K562 (cell line): ENCODE measurements around the gene NRXN2.

Experiments used
- AFF4 ChIP-seq: sonication (generic); formaldehyde crosslinking; IDR thresholded peaks from 2 replicates; pipeline ENCODE4 v1.8.0; 2023; ENCODE audit warnings: mild to moderate bottlenecking, missing genetic modification reagents
- CTCF ChIP-seq, 3 experiments: IDR thresholded peaks in 2 of 3; conservative IDR thresholded peaks in 1 of 3; 2 replicates each; pipeline ENCODE4 v1.5.1; 2011 to 2012; ENCODE audit warnings: low read length in 3 of 3, mild to moderate bottlenecking in 3 of 3, control low read depth in 2 of 3, improper control_type of control experiment in 1 of 3, inconsistent platforms in 1 of 3, low read depth in 1 of 3, mixed read lengths in 1 of 3, moderate library complexity in 1 of 3; ENCODE audit not compliant: insufficient read depth in 2 of 3
- EZH2 ChIP-seq: IDR thresholded peaks from 2 replicates; pipeline ENCODE4 v1.6.1; 2012; ENCODE audit warnings: low read depth, mild to moderate bottlenecking, inconsistent platforms, low read length, borderline replicate concordance
- GTF2B ChIP-seq: IDR thresholded peaks from 2 replicates; pipeline ENCODE4 v1.6.1; 2011; ENCODE audit not compliant: insufficient read length; ENCODE audit errors: extremely low read depth
- HBP1 ChIP-seq: fragments of 450-650 bp; formaldehyde crosslinking; IDR thresholded peaks from 2 replicates; pipeline ENCODE4 v1.4.0; 2022; ENCODE audit warnings: missing genetic modification characterization
- IRF1 ChIP-seq: sonication (generic); formaldehyde crosslinking; IDR thresholded peaks from 2 replicates; pipeline ENCODE4 v1.8.0; 2022; ENCODE audit warnings: missing genetic modification reagents, mild to moderate bottlenecking, borderline replicate concordance
- POLR2A ChIP-seq: fragments of 450-650 bp; conservative IDR thresholded peaks from 2 replicates; pipeline ENCODE4 v1.6.1; 2016
- SRSF3 ChIP-seq: fragments of 200-400 bp; formaldehyde crosslinking; IDR thresholded peaks from 2 replicates; pipeline ENCODE4 v1.6.1; 2016; ENCODE audit warnings: mild to moderate bottlenecking, low read length, moderate library complexity; ENCODE audit not compliant: insufficient read depth
- TAF15 ChIP-seq: fragments of 200-400 bp; formaldehyde crosslinking; IDR thresholded peaks from 2 replicates; pipeline ENCODE4 v1.6.1; 2017; ENCODE audit warnings: mild to moderate bottlenecking, low read depth, low read length, moderate library complexity
- ZZZ3 ChIP-seq: fragments of 450-650 bp; IDR thresholded peaks from 2 replicates; pipeline ENCODE4 v1.6.1; 2016; ENCODE audit warnings: antibody characterized with exemption, mild to moderate bottlenecking, moderate library complexity
- TF ChIP-seq, protein P1 (sequence below): sonication (generic); formaldehyde crosslinking; IDR thresholded peaks from 2 replicates; pipeline ENCODE4 v1.8.0; 2022; ENCODE audit warnings: missing genetic modification reagents, mild to moderate bottlenecking, borderline replicate concordance
- TF ChIP-seq, protein P2 (sequence below), 2 experiments: fragments of 450-650 bp; conservative IDR thresholded peaks; 2 replicates each; pipeline ENCODE4 v1.6.1; 2017; ENCODE audit warnings: mild to moderate bottlenecking in 2 of 2, moderate library complexity in 2 of 2

DNA sequence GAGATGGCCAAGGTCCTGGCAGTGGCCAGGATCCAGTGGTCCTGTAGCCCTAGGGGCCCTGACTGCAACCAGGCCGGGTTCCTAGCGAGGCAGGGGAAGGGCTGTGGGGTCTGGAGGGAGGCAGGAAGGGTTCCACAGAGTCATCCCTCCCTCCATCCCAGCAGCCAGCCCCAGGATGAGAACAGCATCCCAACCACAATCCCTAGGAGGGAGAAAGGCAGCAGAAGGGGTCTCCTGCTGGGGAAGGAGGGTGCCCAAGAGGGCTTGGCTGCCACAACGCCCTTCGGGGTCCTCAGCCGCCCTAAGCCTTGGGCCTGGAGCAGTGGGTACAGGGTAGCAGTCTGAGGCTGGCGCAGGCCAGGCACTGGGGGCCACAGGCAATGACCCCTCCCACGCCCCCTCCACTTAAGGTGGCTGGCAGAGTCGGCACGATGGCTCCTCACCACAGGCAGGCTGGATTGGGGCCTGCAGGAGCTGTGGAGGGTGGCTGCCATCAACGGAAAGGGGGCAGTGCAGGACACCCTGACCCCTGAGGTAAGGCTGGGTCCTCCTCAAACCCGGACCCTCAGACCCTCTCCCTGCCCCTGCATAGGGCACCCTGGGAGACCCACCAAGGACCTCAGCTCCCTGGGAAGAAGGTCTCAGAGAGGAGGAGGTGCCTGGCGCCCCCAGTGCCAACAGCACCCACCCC lies 124.7 kb downstream of the NRXN2 start:
- TF ChIP-seq IRF1 (no peak), POLR2A (no peak), GTF2B (no peak), CTCF (IDR thresholded peaks at IDR 0.05 in 2 of 3, conservative IDR thresholded peaks at IDR 0.05 in 1 of 3; ENCODE audit: insufficient read depth in 2 of 3, low read depth in 1 of 3, low read length in 3 of 3) (no peak), AFF4 (CRISPR knock-in tag) (no peak), SRSF3 (no peak), ZZZ3 (no peak), HBP1 (CRISPR knock-in tag) (no peak), EZH2 (no peak), TAF15 (no peak)
- TF ChIP-seq, protein P1, sequence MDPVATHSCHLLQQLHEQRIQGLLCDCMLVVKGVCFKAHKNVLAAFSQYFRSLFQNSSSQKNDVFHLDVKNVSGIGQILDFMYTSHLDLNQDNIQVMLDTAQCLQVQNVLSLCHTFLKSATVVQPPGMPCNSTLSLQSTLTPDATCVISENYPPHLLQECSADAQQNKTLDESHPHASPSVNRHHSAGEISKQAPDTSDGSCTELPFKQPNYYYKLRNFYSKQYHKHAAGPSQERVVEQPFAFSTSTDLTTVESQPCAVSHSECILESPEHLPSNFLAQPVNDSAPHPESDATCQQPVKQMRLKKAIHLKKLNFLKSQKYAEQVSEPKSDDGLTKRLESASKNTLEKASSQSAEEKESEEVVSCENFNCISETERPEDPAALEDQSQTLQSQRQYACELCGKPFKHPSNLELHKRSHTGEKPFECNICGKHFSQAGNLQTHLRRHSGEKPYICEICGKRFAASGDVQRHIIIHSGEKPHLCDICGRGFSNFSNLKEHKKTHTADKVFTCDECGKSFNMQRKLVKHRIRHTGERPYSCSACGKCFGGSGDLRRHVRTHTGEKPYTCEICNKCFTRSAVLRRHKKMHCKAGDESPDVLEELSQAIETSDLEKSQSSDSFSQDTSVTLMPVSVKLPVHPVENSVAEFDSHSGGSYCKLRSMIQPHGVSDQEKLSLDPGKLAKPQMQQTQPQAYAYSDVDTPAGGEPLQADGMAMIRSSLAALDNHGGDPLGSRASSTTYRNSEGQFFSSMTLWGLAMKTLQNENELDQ = no peak
- TF ChIP-seq, protein P2, sequence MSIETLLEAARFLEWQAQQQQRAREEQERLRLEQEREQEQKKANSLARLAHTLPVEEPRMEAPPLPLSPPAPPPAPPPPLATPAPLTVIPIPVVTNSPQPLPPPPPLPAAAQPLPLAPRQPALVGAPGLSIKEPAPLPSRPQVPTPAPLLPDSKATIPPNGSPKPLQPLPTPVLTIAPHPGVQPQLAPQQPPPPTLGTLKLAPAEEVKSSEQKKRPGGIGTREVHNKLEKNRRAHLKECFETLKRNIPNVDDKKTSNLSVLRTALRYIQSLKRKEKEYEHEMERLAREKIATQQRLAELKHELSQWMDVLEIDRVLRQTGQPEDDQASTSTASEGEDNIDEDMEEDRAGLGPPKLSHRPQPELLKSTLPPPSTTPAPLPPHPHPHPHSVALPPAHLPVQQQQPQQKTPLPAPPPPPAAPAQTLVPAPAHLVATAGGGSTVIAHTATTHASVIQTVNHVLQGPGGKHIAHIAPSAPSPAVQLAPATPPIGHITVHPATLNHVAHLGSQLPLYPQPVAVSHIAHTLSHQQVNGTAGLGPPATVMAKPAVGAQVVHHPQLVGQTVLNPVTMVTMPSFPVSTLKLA (conservative IDR thresholded peaks at IDR 0.05) = no peak
